ENCODE data around the gene ALDH9A1. TPM values are rescaled to one million over a fixed set of nuclear protein-coding genes. Genes with fewer than 3 reads are reported as not detected.
A peak's percentile ranks its signal among the peaks of the same experiment; 100 is the strongest.

ALDH9A1 gene
- total and polyA plus RNA-seq, 2 donors (not counting 3 experiments of a cell fraction or from before 2014, with no cell fraction given), result 25.5 to 47.4 TPM

- Histone ChIP-seq H3K4me3 (replicated peaks in 1 of 3; ENCODE audit: insufficient read depth in 1 of 3, low read depth in 1 of 3, low read length in 3 of 3) (no peak overlapping the region), H3K9me3 (replicated peaks; ENCODE audit: control insufficient read depth, insufficient read depth, low read length) (no peaks in the 10 kb centered on the region), H3K9ac (replicated peaks; ENCODE audit: extremely low read depth, insufficient read depth, low read length) (no peak overlapping the region), H3K9me1 (replicated peaks; ENCODE audit: control insufficient read depth, extremely low read depth, insufficient read depth, low read length) (no peaks in the 10 kb centered on the region), H3K4me2 (ENCODE audit: insufficient read depth, low read length) (no peak overlapping the region), H3K79me2 (ENCODE audit: control insufficient read depth, insufficient read depth, low read length) (peaks cover 31% of the 10 kb centered on the region), H3K4me1 (ENCODE audit: control insufficient read depth, extremely low read depth, insufficient read depth, low read length) (peaks cover 26% of the 10 kb centered on the region), H4K20me1 (replicated peaks; ENCODE audit: control insufficient read depth, extremely low read depth, insufficient read depth, low read length) (no peaks in the 10 kb centered on the region), H3K27ac (ENCODE audit: insufficient read depth, low read depth, low read length) (no peak overlapping the region), H3K27me3 (ENCODE audit: control insufficient read depth in 2 of 2, insufficient read depth in 2 of 2, low read length in 2 of 2) (no peaks in the 10 kb centered on the region), H2AFZ (ENCODE audit: low read depth, low read length) (no peak overlapping the region), H3K36me3 (ENCODE audit: control insufficient read depth in 2 of 2, extremely low read depth in 1 of 2, insufficient read depth in 2 of 2, low read length in 2 of 2) (peaks cover 0 to 4% of the 10 kb centered on the region in 2 experiments)
- POLR2A ChIA-PET, result interaction anchor here (0.5 to 0.6 kb wide), 2 partner anchors 108 to 842 kb away, joined by 3 read pairs; no protein-coding TSS in a partner anchor
- DNase-seq (ENCODE audit: low read depth, low spot score) (peak; percentile 72), FAIRE-seq (no peak)
- dilution Hi-C loops (cut with MboI; ENCODE audit: extremely low pct_ligation_motif_present, low sequenced_read_pairs), result no loop called here
- intact Hi-C loops (cut with micrococcal nuclease), result no loop called here
- no TSS peak for BruUV-seq (replicated peaks)
- CTCF ChIA-PET, result interaction anchor here (1.1 kb wide), 2 partner anchors 8 to 35 kb away, joined by 4 read pairs; no protein-coding TSS in a partner anchor
- TF ChIP-seq JUN (IDR thresholded peaks at IDR 0.05; ENCODE audit: borderline replicate concordance, insufficient read depth, insufficient read length, low read depth), result no peak
- peak; percentile 27 for TF ChIP-seq POLR2AphosphoS5 (IDR thresholded peaks at IDR 0.05; ENCODE audit: insufficient read depth, low read depth, low read length)
Measured at GRCh38 chr1:165637427-165637826, 60.9 kb downstream of the ALDH9A1 start.

GRCh38 chr1:165635823-165636222 lies 62.5 kb downstream of the ALDH9A1 start:
- Histone ChIP-seq H3K27me3 (ENCODE audit: control insufficient read depth in 2 of 2, insufficient read depth in 2 of 2, low read length in 2 of 2) (no peaks in the 10 kb centered on the region), H3K27ac (ENCODE audit: insufficient read depth, low read depth, low read length) (no peak overlapping the region), H3K4me1 (ENCODE audit: control insufficient read depth, extremely low read depth, insufficient read depth, low read length) (peaks cover 20% of the 10 kb centered on the region), H2AFZ (ENCODE audit: low read depth, low read length) (no peak overlapping the region), H3K4me3 (replicated peaks in 1 of 3; ENCODE audit: insufficient read depth in 1 of 3, low read depth in 1 of 3, low read length in 3 of 3) (no peak overlapping the region), H3K4me2 (ENCODE audit: insufficient read depth, low read length) (no peak overlapping the region), H3K9me3 (replicated peaks; ENCODE audit: control insufficient read depth, insufficient read depth, low read length) (no peaks in the 10 kb centered on the region), H4K20me1 (replicated peaks; ENCODE audit: control insufficient read depth, extremely low read depth, insufficient read depth, low read length) (no peaks in the 10 kb centered on the region), H3K36me3 (ENCODE audit: control insufficient read depth in 2 of 2, extremely low read depth in 1 of 2, insufficient read depth in 2 of 2, low read length in 2 of 2) (peaks cover 0 to 4% of the 10 kb centered on the region in 2 experiments), H3K9me1 (replicated peaks; ENCODE audit: control insufficient read depth, extremely low read depth, insufficient read depth, low read length) (no peaks in the 10 kb centered on the region), H3K79me2 (ENCODE audit: control insufficient read depth, insufficient read depth, low read length) (peaks cover 35% of the 10 kb centered on the region), H3K9ac (replicated peaks; ENCODE audit: extremely low read depth, insufficient read depth, low read length) (no peak overlapping the region)
- FAIRE-seq (no peak), DNase-seq (ENCODE audit: low read depth, low spot score) (no peak)
- intact Hi-C loops (cut with micrococcal nuclease), result no loop called here
- CTCF ChIA-PET, result no interaction called here
- dilution Hi-C loops (cut with MboI; ENCODE audit: extremely low pct_ligation_motif_present, low sequenced_read_pairs), result no loop called here
- BruUV-seq (replicated peaks), result no TSS peak
- TF ChIP-seq POLR2A (IDR thresholded peaks at IDR 0.05; ENCODE audit: low read depth, low read length) (no peak), CTCF (IDR thresholded peaks at IDR 0.05; ENCODE audit: extremely low read depth in 1 of 2, insufficient read depth in 1 of 2, low read depth in 1 of 2, low read length in 2 of 2) (no peak), JUN (IDR thresholded peaks at IDR 0.05; ENCODE audit: borderline replicate concordance, insufficient read depth, insufficient read length, low read depth) (no peak), MYC (IDR thresholded peaks at IDR 0.05; ENCODE audit: low read depth, low read length) (no peak), MAX (IDR thresholded peaks at IDR 0.05; ENCODE audit: insufficient read depth, insufficient read length) (no peak), GATA2 (IDR thresholded peaks at IDR 0.05; ENCODE audit: insufficient read depth, insufficient read length, low read depth, low read length) (no peak), POLR2AphosphoS5 (IDR thresholded peaks at IDR 0.05; ENCODE audit: insufficient read depth, low read depth, low read length) (no peak), EZH2 (IDR thresholded peaks at IDR 0.05; ENCODE audit: borderline replicate concordance, low read depth, low read length, severe bottlenecking) (no peak)
- POLR2A ChIA-PET, result no interaction called here

All from endothelial cell of umbilical vein (primary cell).